GM18858 (cell line): ENCODE data around the gene MAPKAPK3.
"Not testable (repeated sequence)": the region's sequence is repeated elsewhere in the genome, so short reads cannot be mapped to it uniquely, and the experiment has no call there.

Experiments
- ATAC-seq: cut with Tn5 transposase; IDR thresholded peaks from one replicate; pipeline ENCODE4 v1.9.1; 2021; ENCODE audit not compliant: unreplicated experiment

Gene MAPKAPK3

GRCh38 chr3:50687127-50687751 lies 70.3 kb downstream of the MAPKAPK3 start:
- ATAC-seq, result no peak

- no peak for ATAC-seq
These were observed 71.0 kb downstream of the MAPKAPK3 start for GRCh38 chr3:50687916-50688315.

- not testable (repeated sequence) for ATAC-seq
These were observed 71.7 kb downstream of the MAPKAPK3 start for GRCh38 chr3:50688602-50689001.

GRCh38 chr3:50689558-50689957 lies 72.6 kb downstream of the MAPKAPK3 start:
- no peak for ATAC-seq

- ATAC-seq, result no peak
These were observed 78.1 kb downstream of the MAPKAPK3 start for GRCh38 chr3:50695031-50695430.

GRCh38 chr3:50696276-50696675 lies 79.3 kb downstream of the MAPKAPK3 start:
- ATAC-seq, result no peak

- ATAC-seq, result no peak
These were observed 81.3 kb downstream of the MAPKAPK3 start for GRCh38 chr3:50698269-50698668.
